ENCODE results near the gene HMSD. TPM values are rescaled to one million over a fixed set of nuclear protein-coding genes. Genes with fewer than 3 reads are reported as not detected.

Gene HMSD
- total RNA-seq: 0.14 and 0.27 TPM in 2 replicates

GRCh38 chr18:63949068-63949737, at the start of gene HMSD:
TSS of gene HMSD (plus strand) at chr18:63949301. CDS start at chr18:63953456, 4,155 bp downstream.

GRCh38 chr18:63907664-63908063, 41.4 kb upstream of the HMSD start, which contains the start of gene SERPINB10:
TSS of gene SERPINB10 (plus strand) at chr18:63907958. CDS start at chr18:63915511, 7,553 bp downstream.

DNA sequence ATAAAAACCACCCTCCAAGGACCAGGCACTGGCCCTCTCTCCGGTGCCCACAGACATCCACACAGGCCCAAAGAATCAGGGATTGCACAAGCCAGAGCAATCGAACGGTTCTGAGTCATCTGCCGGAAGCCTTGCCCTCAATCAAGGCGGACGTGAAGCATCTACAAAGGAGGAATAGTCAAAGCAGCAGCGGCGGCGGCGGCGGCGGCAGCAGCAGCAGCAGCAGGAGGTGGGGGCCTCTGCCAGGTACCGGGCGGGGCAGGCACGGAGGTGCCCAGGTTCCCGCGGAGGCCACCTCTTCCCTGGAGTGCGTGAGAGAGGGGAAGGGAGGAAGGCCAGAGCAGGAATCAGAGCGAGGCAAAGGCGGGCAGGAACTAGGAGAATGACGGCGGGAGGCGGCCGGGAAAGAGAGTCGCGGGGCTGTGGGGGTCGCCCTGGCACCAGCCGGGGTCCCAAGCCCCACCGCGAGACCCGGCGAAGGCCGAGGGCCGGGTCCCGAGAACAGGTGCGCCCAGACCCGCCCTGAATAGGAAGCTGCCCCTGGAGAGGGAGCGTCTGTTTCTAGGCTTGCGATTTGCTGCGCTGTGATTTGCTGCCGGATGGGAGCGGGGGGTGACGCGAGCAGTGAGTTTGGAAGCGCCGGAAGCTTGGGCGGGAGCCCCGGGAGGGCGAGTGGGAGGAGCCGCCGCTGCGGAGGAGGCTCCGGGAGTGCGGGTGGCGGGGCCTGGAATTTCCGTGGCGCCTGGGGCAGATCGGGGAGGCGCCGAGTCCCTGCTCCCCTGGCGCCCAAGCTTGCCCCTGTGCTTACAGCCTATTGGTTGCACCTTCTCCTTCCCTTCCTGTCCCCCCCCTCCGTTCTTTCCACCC, 21.1 kb downstream of the HMSD start, which contains the start of gene SERPINB8:
Gene SERPINB8 (plus strand): TSS at position 140 of the 867 bp plus-strand sequence. CDS start 8,228 bp downstream, outside the sequence.

Other genes with a start within 250 kb of the HMSD start
- gene SERPINB11, start 246.3 kb upstream of the HMSD start, total RNA-seq: not detected in 2 replicates
- not detected in 2 replicates for gene SERPINB7, start 173.9 kb upstream of the HMSD start, total RNA-seq
- gene SERPINB2, start 61.6 kb upstream of the HMSD start, total RNA-seq: 28.1 and 37.5 TPM in 2 replicates
- 0.07 TPM in 1 of 2 replicates, not detected in the other for gene SERPINB10, start 41.3 kb upstream of the HMSD start, total RNA-seq
- 49.1 and 54.5 TPM in 2 replicates for gene SERPINB8, start 20.8 kb downstream of the HMSD start, total RNA-seq
- gene LINC00305, start 199.8 kb downstream of the HMSD start, total RNA-seq: not detected in 2 replicates